Measurements from ENCODE around the gene KLF9.
A peak's percentile ranks its signal among the peaks of the same experiment; 100 is the strongest.

The KLF9 gene

GRCh38 chr9:70421272-70422180, 7.1 kb upstream of the KLF9 start:
- DNase-seq = peak; percentile 18 to 44

GRCh38 chr9:70420441-70421271, 6.2 kb upstream of the KLF9 start:
- peak; percentile 67 to 73 for DNase-seq

GRCh38 chr9:70419556-70420440, 5.3 kb upstream of the KLF9 start:
- peak; percentile 82 to 87 for DNase-seq

- peak; percentile 84 to 85 for DNase-seq
Observed at GRCh38 chr9:70418822-70419555, 4.5 kb upstream of the KLF9 start.

- no peak for DNase-seq
Observed at GRCh38 chr9:70415476-70415875, 1.0 kb upstream of the KLF9 start.

GRCh38 chr9:70415041-70415440, 584 bp upstream of the KLF9 start:
- no peak for DNase-seq

GRCh38 chr9:70413464-70413798, 1.0 kb downstream of the KLF9 start:
- DNase-seq = peak in 1 of 2 donors; percentile 71

GRCh38 chr9:70412832-70413463, 1.5 kb downstream of the KLF9 start:
- DNase-seq = peak; percentile 50 to 52

- DNase-seq = peak; percentile 74 to 77
Observed at GRCh38 chr9:70411930-70412831, 2.3 kb downstream of the KLF9 start.

GRCh38 chr9:70411121-70411929, 3.1 kb downstream of the KLF9 start:
- DNase-seq = peak; percentile 54 to 64

- DNase-seq = no peak
Observed at GRCh38 chr9:70410368-70410767, 4.1 kb downstream of the KLF9 start.

- DNase-seq = no peak
Observed at GRCh38 chr9:70409800-70410199, 4.7 kb downstream of the KLF9 start.

GRCh38 chr9:70409280-70409679, 5.2 kb downstream of the KLF9 start:
- no peak for DNase-seq

- no peak for DNase-seq
Observed at GRCh38 chr9:70408393-70409040, 5.9 kb downstream of the KLF9 start.

- no peak for DNase-seq
Observed at GRCh38 chr9:70407081-70407503, 7.4 kb downstream of the KLF9 start.

GRCh38 chr9:70406434-70406862, 8.0 kb downstream of the KLF9 start:
- peak; percentile 22 to 41 for DNase-seq

GRCh38 chr9:70405808-70406433, 8.5 kb downstream of the KLF9 start:
- no peak for DNase-seq

GRCh38 chr9:70404261-70404660, 10.2 kb downstream of the KLF9 start:
- no peak for DNase-seq
